IPS-18a (cell line): ENCODE results near the gene SPATA45.

Experiments used
- H3K27ac ChIP-seq: one replicate; pipeline ENCODE4 v1.5.1; 2013; ENCODE audit warnings: low read length
- H3K27me3 ChIP-seq: one replicate; pipeline ENCODE4 v1.6.1; 2013; ENCODE audit warnings: mild to moderate bottlenecking, low read length; ENCODE audit not compliant: control insufficient read depth, insufficient read depth
- H3K36me3 ChIP-seq: one replicate; pipeline ENCODE4 v1.6.1; 2013; ENCODE audit warnings: low read depth, low read length; ENCODE audit not compliant: control insufficient read depth
- H3K4me1 ChIP-seq: one replicate; pipeline ENCODE4 v1.6.1; 2013; ENCODE audit warnings: low read depth, low read length; ENCODE audit not compliant: control insufficient read depth
- H3K4me3 ChIP-seq: one replicate; pipeline ENCODE4 v1.5.1; 2013; ENCODE audit warnings: low read length
- H3K9ac ChIP-seq: one replicate; pipeline ENCODE4 v1.6.1; 2013; ENCODE audit warnings: mild to moderate bottlenecking, low read length, moderate library complexity
- H3K9me3 ChIP-seq: one replicate; pipeline ENCODE4 v1.6.1; 2013; ENCODE audit warnings: low read depth, low read length; ENCODE audit not compliant: control insufficient read depth

SPATA45 gene

GRCh38 chr1:212827831-212828278, 19.6 kb downstream of the SPATA45 start:
- Histone ChIP-seq H3K27ac (no peak overlapping the region), H3K4me1 (no peaks in the 10 kb centered on the region), H3K27me3 (no peaks in the 10 kb centered on the region), H3K4me3 (no peak overlapping the region), H3K9ac (no peak overlapping the region), H3K36me3 (no peaks in the 10 kb centered on the region), H3K9me3 (peaks cover 10% of the 10 kb centered on the region)

- Histone ChIP-seq H3K27ac (no peak overlapping the region), H3K36me3 (no peaks in the 10 kb centered on the region), H3K9me3 (peaks cover 10% of the 10 kb centered on the region), H3K4me3 (no peak overlapping the region), H3K9ac (no peak overlapping the region), H3K27me3 (no peaks in the 10 kb centered on the region), H3K4me1 (no peaks in the 10 kb centered on the region)
Measured at GRCh38 chr1:212827171-212827776, 20.2 kb downstream of the SPATA45 start.

- H3K4me3 ChIP-seq: no peak overlapping the region
- no peak overlapping the region for H3K9ac ChIP-seq
- H3K27ac ChIP-seq: no peak overlapping the region
- H3K36me3 ChIP-seq: no peaks in the 10 kb centered on the region
- H3K9me3 ChIP-seq: peaks cover 10% of the 10 kb centered on the region
- no peaks in the 10 kb centered on the region for H3K4me1 ChIP-seq
- H3K27me3 ChIP-seq: no peaks in the 10 kb centered on the region
Measured at GRCh38 chr1:212825798-212826452, 21.5 kb downstream of the SPATA45 start.

- H3K9ac ChIP-seq: no peak overlapping the region
- H3K27ac ChIP-seq: no peak overlapping the region
- no peaks in the 10 kb centered on the region for H3K27me3 ChIP-seq
- no peaks in the 10 kb centered on the region for H3K36me3 ChIP-seq
- no peak overlapping the region for H3K4me3 ChIP-seq
- H3K9me3 ChIP-seq: peaks cover 10% of the 10 kb centered on the region
- no peaks in the 10 kb centered on the region for H3K4me1 ChIP-seq
Measured at GRCh38 chr1:212824201-212824600, 23.2 kb downstream of the SPATA45 start.

- H3K9me3 ChIP-seq: peaks cover 10% of the 10 kb centered on the region
- no peak overlapping the region for H3K9ac ChIP-seq
- H3K27ac ChIP-seq: no peak overlapping the region
- no peak overlapping the region for H3K4me3 ChIP-seq
- H3K27me3 ChIP-seq: no peaks in the 10 kb centered on the region
- no peaks in the 10 kb centered on the region for H3K4me1 ChIP-seq
- H3K36me3 ChIP-seq: no peaks in the 10 kb centered on the region
Measured at GRCh38 chr1:212822956-212823355, 24.5 kb downstream of the SPATA45 start.

GRCh38 chr1:212820969-212821368, 26.5 kb downstream of the SPATA45 start:
- H3K9me3 ChIP-seq: peaks cover 10% of the 10 kb centered on the region
- no peak overlapping the region for H3K9ac ChIP-seq
- no peaks in the 10 kb centered on the region for H3K4me1 ChIP-seq
- no peak overlapping the region for H3K4me3 ChIP-seq
- no peak overlapping the region for H3K27ac ChIP-seq
- H3K27me3 ChIP-seq: no peaks in the 10 kb centered on the region
- no peaks in the 10 kb centered on the region for H3K36me3 ChIP-seq

DNA sequence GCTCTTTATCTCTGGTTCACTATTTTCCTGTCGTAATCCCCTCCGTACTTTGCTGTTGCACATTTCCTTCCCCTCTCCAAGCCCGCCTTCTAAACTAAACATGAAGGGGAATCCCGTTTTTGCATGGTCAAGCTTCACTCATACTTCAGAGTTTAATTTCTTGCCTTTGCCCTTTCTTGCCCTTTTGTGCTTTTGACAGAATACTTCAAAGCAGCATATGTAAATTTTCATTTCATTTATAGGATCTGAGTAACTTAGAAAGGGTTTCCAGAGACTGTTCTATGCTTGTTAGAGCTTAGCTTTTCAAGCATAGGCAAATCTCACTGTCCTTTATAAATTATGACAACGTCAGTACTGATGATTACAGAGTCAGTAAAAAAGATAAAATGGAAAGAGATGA, 27.7 kb downstream of the SPATA45 start:
- Histone ChIP-seq H3K9ac (no peak overlapping the region), H3K4me3 (no peak overlapping the region), H3K36me3 (no peaks in the 10 kb centered on the region), H3K27ac (no peak overlapping the region), H3K27me3 (no peaks in the 10 kb centered on the region), H3K9me3 (no peaks in the 10 kb centered on the region), H3K4me1 (peaks cover 3% of the 10 kb centered on the region)

DNA sequence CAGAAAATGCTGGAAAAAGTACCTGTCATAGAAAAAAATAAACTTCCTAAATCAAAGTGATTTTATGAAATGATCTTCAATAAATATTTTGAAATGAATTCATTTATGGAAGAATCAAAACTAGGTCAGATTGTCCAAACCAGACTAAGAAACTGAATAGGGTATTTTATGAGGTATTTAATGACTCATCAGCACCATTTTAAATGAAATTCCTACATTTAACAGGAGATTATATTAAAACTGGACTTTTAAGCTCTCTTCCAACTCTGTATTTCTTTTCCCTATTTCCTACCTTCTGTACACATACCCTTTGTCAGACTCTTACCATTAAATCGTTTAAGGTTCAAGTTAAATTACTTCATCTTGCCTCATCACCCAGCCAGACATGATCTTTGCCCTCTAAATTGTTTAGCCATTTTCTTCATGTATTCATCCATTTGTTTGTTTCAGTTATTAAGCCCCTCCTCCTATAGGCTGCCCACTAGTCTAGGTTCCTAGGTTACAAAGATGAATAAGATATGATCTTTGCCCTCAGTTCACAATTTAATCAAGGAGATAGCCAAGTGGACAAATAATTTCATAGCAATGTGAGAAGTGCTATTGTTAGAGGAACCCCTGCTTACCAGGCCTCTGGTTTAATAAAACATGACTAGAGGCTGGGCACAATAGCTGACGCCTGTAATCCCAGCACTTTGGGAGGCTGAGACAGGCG, 30.7 kb downstream of the SPATA45 start:
- H3K4me1 ChIP-seq: peaks cover 3% of the 10 kb centered on the region
- H3K36me3 ChIP-seq: no peaks in the 10 kb centered on the region
- H3K9ac ChIP-seq: no peak overlapping the region
- H3K9me3 ChIP-seq: no peaks in the 10 kb centered on the region
- no peak overlapping the region for H3K27ac ChIP-seq
- no peak overlapping the region for H3K4me3 ChIP-seq
- no peaks in the 10 kb centered on the region for H3K27me3 ChIP-seq

DNA sequence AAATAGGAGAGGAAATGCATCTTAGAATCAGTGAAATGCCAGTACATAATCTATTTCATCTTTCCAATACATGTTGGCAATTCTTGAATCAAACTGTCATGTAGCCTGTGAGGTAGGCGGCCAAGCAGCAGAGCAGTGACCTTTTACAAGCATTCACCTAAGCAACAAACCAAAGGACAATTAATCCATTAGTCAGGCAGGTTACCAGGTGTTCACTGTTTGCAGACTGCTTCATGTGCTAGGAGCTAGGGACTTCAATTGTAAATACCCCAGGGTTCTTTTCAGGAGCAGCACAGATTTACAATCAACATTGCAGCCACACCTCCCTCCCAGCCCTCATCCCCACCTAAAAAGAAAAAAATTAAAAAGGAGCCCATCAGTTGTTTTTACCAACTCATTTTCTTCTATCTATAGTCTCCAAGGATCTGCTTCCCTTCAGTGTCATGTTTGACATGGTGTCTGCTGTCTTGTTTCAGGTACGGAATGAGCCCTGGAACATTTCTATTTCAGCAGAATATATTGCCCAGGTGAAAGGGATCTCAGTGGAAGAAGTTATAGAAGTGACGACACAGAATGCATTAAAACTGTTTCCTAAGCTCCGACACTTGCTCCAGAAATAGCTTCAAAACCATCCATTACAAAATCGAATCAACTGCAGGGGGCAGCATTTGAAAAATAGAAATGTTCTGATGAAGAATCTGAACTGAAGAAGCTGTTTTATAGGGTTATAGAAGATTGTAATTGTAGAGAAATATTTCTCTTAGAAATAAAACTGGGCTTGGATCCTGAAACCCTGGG, 32.7 kb downstream of the SPATA45 start:
- peaks cover 3% of the 10 kb centered on the region for H3K4me1 ChIP-seq
- no peaks in the 10 kb centered on the region for H3K36me3 ChIP-seq
- H3K9ac ChIP-seq: no peak overlapping the region
- no peak overlapping the region for H3K27ac ChIP-seq
- H3K27me3 ChIP-seq: no peaks in the 10 kb centered on the region
- no peaks in the 10 kb centered on the region for H3K9me3 ChIP-seq
- H3K4me3 ChIP-seq: no peak overlapping the region

GRCh38 chr1:212805767-212806166, 41.7 kb downstream of the SPATA45 start:
- H3K36me3 ChIP-seq: peaks cover 19% of the 10 kb centered on the region
- peaks cover 6% of the 10 kb centered on the region for H3K4me1 ChIP-seq
- no peak overlapping the region for H3K9ac ChIP-seq
- no peaks in the 10 kb centered on the region for H3K9me3 ChIP-seq
- H3K27me3 ChIP-seq: no peaks in the 10 kb centered on the region
- H3K4me3 ChIP-seq: no peak overlapping the region
- H3K27ac ChIP-seq: no peak overlapping the region

DNA sequence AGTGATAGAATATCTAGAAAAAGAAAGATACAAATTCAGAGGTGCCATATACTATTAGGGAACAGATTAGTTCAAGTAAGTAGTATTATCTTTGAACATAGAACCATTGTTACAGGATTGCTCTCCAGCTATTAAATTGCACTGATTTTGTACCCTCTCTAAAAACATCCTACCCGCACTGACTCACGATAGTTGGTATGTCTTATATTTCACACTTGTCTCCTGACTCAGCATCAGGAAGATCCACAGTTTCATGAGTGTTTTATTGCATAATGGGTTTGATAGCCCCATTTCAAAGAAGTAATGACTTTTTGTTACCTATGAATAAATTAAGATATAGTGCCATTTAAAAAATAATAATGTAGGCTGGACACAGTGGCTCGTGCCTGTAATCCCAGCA, 49.8 kb downstream of the SPATA45 start:
- H3K36me3 ChIP-seq: peaks cover 14% of the 10 kb centered on the region

More for the DNA sequence above, 49.8 kb downstream of the SPATA45 start:
- H3K4me3 ChIP-seq: no peak overlapping the region
- no peaks in the 10 kb centered on the region for H3K27me3 ChIP-seq
- peaks cover 6% of the 10 kb centered on the region for H3K4me1 ChIP-seq
- H3K27ac ChIP-seq: no peak overlapping the region
- no peak overlapping the region for H3K9ac ChIP-seq
- no peaks in the 10 kb centered on the region for H3K9me3 ChIP-seq
